Epithelial cell of proximal tubule (primary cell): ENCODE measurements around the gene NAV2. TPM values are rescaled to one million over a fixed set of nuclear protein-coding genes. Genes with fewer than 3 reads are reported as not detected.

Experiments
- DNase-seq: peaks from one replicate; pipeline ENCODE4 v3.0.0-alpha.2; 2011; ENCODE audit warnings: low read depth
- H3K4me3 ChIP-seq: 2 replicates; pipeline ENCODE4 v1.5.1; 2011; ENCODE audit warnings: low read depth, mild to moderate bottlenecking, low read length
- total RNA-seq: library from RNA; depleted of rRNA; stranded (reverse); fragments of >200 nt; gene quantifications from 2 replicates; pipeline ENCODE4 v1.2.3, GENCODE V29; 2015
- TF ChIP-seq, protein P1 (sequence below): conservative IDR thresholded peaks from 2 replicates; pipeline ENCODE4 v1.5.1; 2012; ENCODE audit warnings: low read depth, mild to moderate bottlenecking, low read length

The NAV2 gene
- total RNA-seq, 1 donor from 2014 or later, result 19.0 TPM

DNA sequence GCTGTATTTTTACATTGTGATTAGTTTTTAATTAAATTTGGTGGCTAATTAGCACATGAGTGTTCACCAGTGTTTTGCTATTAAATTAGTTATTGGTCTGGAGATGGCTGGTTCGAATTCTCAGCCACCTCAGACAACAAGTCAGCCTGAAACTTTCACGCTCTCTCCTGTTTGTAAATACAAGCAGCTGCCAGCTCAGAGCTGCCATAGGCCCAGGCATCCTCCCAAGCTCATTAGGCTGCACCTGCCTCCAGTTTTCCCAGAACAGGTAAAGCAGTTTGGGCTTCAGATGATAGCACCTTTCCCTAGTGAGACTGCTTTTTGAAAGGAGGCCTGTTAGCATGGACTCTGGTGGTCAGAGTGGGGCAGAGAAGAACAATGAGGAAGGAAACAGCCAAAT, 156.8 kb downstream of the NAV2 start:
- TF ChIP-seq, protein P1, sequence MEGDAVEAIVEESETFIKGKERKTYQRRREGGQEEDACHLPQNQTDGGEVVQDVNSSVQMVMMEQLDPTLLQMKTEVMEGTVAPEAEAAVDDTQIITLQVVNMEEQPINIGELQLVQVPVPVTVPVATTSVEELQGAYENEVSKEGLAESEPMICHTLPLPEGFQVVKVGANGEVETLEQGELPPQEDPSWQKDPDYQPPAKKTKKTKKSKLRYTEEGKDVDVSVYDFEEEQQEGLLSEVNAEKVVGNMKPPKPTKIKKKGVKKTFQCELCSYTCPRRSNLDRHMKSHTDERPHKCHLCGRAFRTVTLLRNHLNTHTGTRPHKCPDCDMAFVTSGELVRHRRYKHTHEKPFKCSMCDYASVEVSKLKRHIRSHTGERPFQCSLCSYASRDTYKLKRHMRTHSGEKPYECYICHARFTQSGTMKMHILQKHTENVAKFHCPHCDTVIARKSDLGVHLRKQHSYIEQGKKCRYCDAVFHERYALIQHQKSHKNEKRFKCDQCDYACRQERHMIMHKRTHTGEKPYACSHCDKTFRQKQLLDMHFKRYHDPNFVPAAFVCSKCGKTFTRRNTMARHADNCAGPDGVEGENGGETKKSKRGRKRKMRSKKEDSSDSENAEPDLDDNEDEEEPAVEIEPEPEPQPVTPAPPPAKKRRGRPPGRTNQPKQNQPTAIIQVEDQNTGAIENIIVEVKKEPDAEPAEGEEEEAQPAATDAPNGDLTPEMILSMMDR, result no peak
- DNase-seq, result no peak
- no peak overlapping the region for H3K4me3 ChIP-seq

DNA sequence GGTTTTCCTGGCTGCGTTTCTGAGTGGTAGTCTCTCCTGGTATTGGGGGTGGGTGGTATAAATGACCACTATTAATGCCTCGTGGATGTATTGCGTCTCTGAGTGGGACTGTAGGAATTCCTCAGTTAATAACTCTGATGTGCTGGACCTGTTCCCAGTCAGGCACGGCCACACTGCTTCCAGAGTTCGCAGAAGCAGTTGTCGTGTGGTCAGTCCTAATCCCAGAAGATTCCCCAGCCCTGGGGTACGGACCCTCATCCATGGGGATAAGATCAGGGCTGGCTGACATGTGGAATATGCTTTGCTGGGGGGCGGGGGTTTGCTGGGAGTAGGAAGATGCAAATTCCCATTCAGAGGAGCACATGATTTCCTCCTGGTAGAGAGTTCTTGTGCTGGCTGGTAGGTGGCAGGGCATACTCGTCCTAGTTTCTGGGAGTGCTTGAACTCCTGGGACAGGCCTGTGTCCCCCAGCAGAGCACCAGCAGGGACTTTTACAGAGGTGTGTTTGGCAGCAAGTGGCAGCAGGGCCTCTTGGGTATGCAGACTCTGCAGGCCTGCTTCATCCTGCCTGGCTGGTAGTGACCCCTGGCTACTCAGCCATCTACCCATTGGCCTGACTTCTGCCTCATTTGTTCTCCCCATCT, 157.4 kb downstream of the NAV2 start:
- TF ChIP-seq, protein P1, result no peak
- no peak overlapping the region for H3K4me3 ChIP-seq
- DNase-seq, result no peak

DNA sequence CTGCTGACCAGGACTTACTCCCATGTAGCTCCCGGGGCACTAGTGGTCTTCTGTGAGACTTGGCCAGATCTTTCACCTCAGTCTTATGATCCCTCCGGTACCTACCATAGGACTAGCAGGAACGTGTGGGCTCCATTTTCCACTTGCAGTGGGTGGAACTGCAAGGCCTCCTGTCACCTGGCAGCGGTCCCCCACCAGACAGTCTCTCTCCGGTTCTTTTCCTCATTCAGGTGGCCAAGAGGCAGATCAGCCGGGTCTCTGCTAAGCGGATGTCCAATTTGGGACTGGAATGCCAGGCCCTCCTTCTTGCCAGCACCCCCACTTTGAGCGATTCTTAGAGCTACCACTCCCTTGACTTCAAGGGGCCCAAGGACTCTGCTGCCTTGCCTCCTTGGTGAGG, 158.9 kb downstream of the NAV2 start:
- no peak for DNase-seq
- H3K4me3 ChIP-seq, result no peak overlapping the region
- TF ChIP-seq, protein P1, result no peak

- no peak for DNase-seq
- no peak overlapping the region for H3K4me3 ChIP-seq
These were observed 160.0 kb downstream of the NAV2 start for GRCh38 chr11:19872512-19873145.

DNA sequence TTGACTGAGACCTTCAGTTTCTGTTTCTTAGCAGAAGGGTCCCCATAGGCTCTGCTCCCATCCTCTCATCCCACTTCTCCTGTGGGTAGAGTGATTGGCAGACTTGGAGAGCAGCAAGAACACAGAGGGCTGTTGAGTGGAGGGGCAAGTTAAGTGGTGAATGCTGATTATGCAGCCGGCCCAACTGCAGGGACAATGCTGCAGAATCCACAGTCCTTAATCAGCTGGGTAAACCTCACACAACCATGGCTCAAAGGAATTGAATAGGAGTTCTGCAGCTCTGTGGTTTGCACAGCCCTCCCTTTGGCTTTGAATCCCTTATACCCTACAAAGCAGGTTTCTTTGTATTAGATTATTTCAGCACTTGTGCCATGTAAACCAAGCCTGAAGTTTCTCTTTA, 161.1 kb downstream of the NAV2 start:
- no peak overlapping the region for H3K4me3 ChIP-seq
- DNase-seq, result no peak
- TF ChIP-seq, protein P1, result no peak

More at GRCh38 chr11:19872512-19873145, 160.0 kb downstream of the NAV2 start:
- TF ChIP-seq, protein P1, result no peak

GRCh38 chr11:19874266-19874665, 161.6 kb downstream of the NAV2 start:
- DNase-seq, result no peak
- TF ChIP-seq, protein P1, result no peak

GRCh38 chr11:19876750-19877149, 164.1 kb downstream of the NAV2 start:
- TF ChIP-seq, protein P1, result no peak
- DNase-seq, result no peak
- H3K4me3 ChIP-seq, result no peak overlapping the region

More at GRCh38 chr11:19874266-19874665, 161.6 kb downstream of the NAV2 start:
- H3K4me3 ChIP-seq, result no peak overlapping the region
